Activated T-helper 2 cell treated with anti-CD3 and anti-CD28 coated beads, Interferon-gamma antibody, Interleukin-2, Interleukin-4, amounts not matched to agents 10 μg/mL and 5 μg/mL and 100 μg/mL, durations not matched to agents 14 hours and 24 hours and 36 hours (primary cell): ENCODE data around the gene ZFP3. TPM values are rescaled to one million over a fixed set of nuclear protein-coding genes. Genes with fewer than 3 reads are reported as not detected.
"Not testable (repeated sequence)": the region's sequence is repeated elsewhere in the genome, so short reads cannot be mapped to it uniquely, and the experiment has no call there.

Experiments used
- DNase-seq: peaks from one replicate; pipeline ENCODE4 v3.0.0; 2021; ENCODE audit warnings: low spot score
- H3K27ac Mint-ChIP-seq: one replicate; pipeline ENCODE4 v1.8.0; 2021; ENCODE audit warnings: mixed read lengths
- H3K27me3 Mint-ChIP-seq: one replicate; pipeline ENCODE4 v1.8.0; 2021; ENCODE audit warnings: low read depth, mixed read lengths
- H3K36me3 Mint-ChIP-seq: one replicate; pipeline ENCODE4 v1.8.0; 2021; ENCODE audit warnings: low read depth, mixed read lengths
- H3K4me1 Mint-ChIP-seq: one replicate; pipeline ENCODE4 v1.8.0; 2021; ENCODE audit warnings: low read depth, mixed read lengths
- H3K4me3 Mint-ChIP-seq: one replicate; pipeline ENCODE4 v1.8.0; 2021; ENCODE audit warnings: low read depth, mild to moderate bottlenecking, moderate library complexity, mixed read lengths
- H3K9me3 Mint-ChIP-seq: one replicate; pipeline ENCODE4 v1.8.0; 2021; ENCODE audit warnings: mixed read lengths
- intact Hi-C: fragments of 100-400 bp; cut with micrococcal nuclease; formaldehyde crosslinking; loops from one replicate; pipeline ENCODE4 v1.15.1; 2023
- total RNA-seq: library from RNA; stranded (reverse); gene quantifications from 2 replicates; pipeline ENCODE4 v1.2.3, GENCODE V29; 2022

ZFP3 gene
- total RNA-seq, 1 donor from 2014 or later, result 1.4 TPM

GRCh38 chr17:5045496-5045895, 32.8 kb upstream of the ZFP3 start:
- Mint-ChIP-seq H3K4me1 (peaks cover 37% of the 10 kb centered on the region), H3K27me3 (no peaks in the 10 kb centered on the region), H3K9me3 (peaks cover 5% of the 10 kb centered on the region), H3K27ac (no peak overlapping the region), H3K4me3 (no peak overlapping the region), H3K36me3 (peaks cover 11% of the 10 kb centered on the region)
- no peak for DNase-seq
- intact Hi-C loops, result no loop called here

GRCh38 chr17:5047446-5047845, 30.8 kb upstream of the ZFP3 start:
- peaks cover 30% of the 10 kb centered on the region for H3K4me1 Mint-ChIP-seq
- no peaks in the 10 kb centered on the region for H3K27me3 Mint-ChIP-seq
- H3K9me3 Mint-ChIP-seq, result no peaks in the 10 kb centered on the region
- peaks cover 8% of the 10 kb centered on the region for H3K36me3 Mint-ChIP-seq
- H3K4me3 Mint-ChIP-seq, result no peak overlapping the region
- intact Hi-C loops, result no loop called here
- no peak for DNase-seq
- peak overlapping the region; percentile 18 for H3K27ac Mint-ChIP-seq

- intact Hi-C loops, result no loop called here
- H3K27me3 Mint-ChIP-seq, result no peaks in the 10 kb centered on the region
- H3K27ac Mint-ChIP-seq, result peak overlapping the region; percentile 72
- peaks cover 21% of the 10 kb centered on the region for H3K4me1 Mint-ChIP-seq
- H3K9me3 Mint-ChIP-seq, result no peaks in the 10 kb centered on the region
- H3K36me3 Mint-ChIP-seq, result peaks cover 5% of the 10 kb centered on the region
- no peak overlapping the region for H3K4me3 Mint-ChIP-seq
- peak; percentile 32 for DNase-seq
These were observed 28.9 kb upstream of the ZFP3 start for GRCh38 chr17:5049314-5049841.

GRCh38 chr17:5050278-5050677, 28.0 kb upstream of the ZFP3 start:
- Mint-ChIP-seq H3K9me3 (no peaks in the 10 kb centered on the region), H3K4me1 (peaks cover 19% of the 10 kb centered on the region), H3K27ac (no peak overlapping the region), H3K27me3 (no peaks in the 10 kb centered on the region), H3K36me3 (peaks cover 5% of the 10 kb centered on the region), H3K4me3 (no peak overlapping the region)
- intact Hi-C loops, result no loop called here
- no peak for DNase-seq

GRCh38 chr17:5055543-5055942, 22.7 kb upstream of the ZFP3 start:
- Mint-ChIP-seq H3K4me1 (no peaks in the 10 kb centered on the region), H3K4me3 (no peak overlapping the region), H3K36me3 (no peaks in the 10 kb centered on the region), H3K27ac (no peak overlapping the region), H3K9me3 (no peaks in the 10 kb centered on the region), H3K27me3 (no peaks in the 10 kb centered on the region)
- no peak for DNase-seq
- intact Hi-C loops, result no loop called here

- no peaks in the 10 kb centered on the region for H3K36me3 Mint-ChIP-seq
- H3K4me3 Mint-ChIP-seq, result no peak overlapping the region
- intact Hi-C loops, result no loop called here
- H3K4me1 Mint-ChIP-seq, result peaks cover 4% of the 10 kb centered on the region
- H3K9me3 Mint-ChIP-seq, result no peaks in the 10 kb centered on the region
- H3K27me3 Mint-ChIP-seq, result peaks cover 8% of the 10 kb centered on the region
- no peak overlapping the region for H3K27ac Mint-ChIP-seq
- no peak for DNase-seq
These were observed 13.0 kb upstream of the ZFP3 start for GRCh38 chr17:5065227-5065744.

- H3K27me3 Mint-ChIP-seq, result peaks cover 7% of the 10 kb centered on the region
- H3K9me3 Mint-ChIP-seq, result no peaks in the 10 kb centered on the region
- intact Hi-C loops, result no loop called here
- no peak for DNase-seq
- H3K36me3 Mint-ChIP-seq, result no peaks in the 10 kb centered on the region
- no peaks in the 10 kb centered on the region for H3K4me1 Mint-ChIP-seq
- H3K27ac Mint-ChIP-seq, result no peak overlapping the region
- H3K4me3 Mint-ChIP-seq, result no peak overlapping the region
These were observed 10.0 kb upstream of the ZFP3 start for GRCh38 chr17:5068236-5068635.

- H3K9me3 Mint-ChIP-seq, result no peaks in the 10 kb centered on the region
- H3K36me3 Mint-ChIP-seq, result no peaks in the 10 kb centered on the region
- H3K4me1 Mint-ChIP-seq, result no peaks in the 10 kb centered on the region
- DNase-seq, result no peak
- H3K4me3 Mint-ChIP-seq, result no peak overlapping the region
- H3K27me3 Mint-ChIP-seq, result peaks cover 6% of the 10 kb centered on the region
- intact Hi-C loops, result no loop called here
- no peak overlapping the region for H3K27ac Mint-ChIP-seq
These were observed 8.5 kb upstream of the ZFP3 start for GRCh38 chr17:5069724-5070123.

- H3K27me3 Mint-ChIP-seq, DNase-seq, H3K27ac Mint-ChIP-seq, H3K4me3 Mint-ChIP-seq, intact Hi-C loops: not testable (repeated sequence)
- peaks cover 14% of the 10 kb centered on the region for H3K4me1 Mint-ChIP-seq
- H3K36me3 Mint-ChIP-seq, result peaks cover 16% of the 10 kb centered on the region
- peaks cover 20% of the 10 kb centered on the region for H3K9me3 Mint-ChIP-seq
These were observed 2.8 kb upstream of the ZFP3 start for GRCh38 chr17:5075472-5075871.

GRCh38 chr17:5077275-5077674, 992 bp upstream of the ZFP3 start:
- intact Hi-C loops, H3K27me3 Mint-ChIP-seq, DNase-seq: not testable (repeated sequence)
- Mint-ChIP-seq H3K9me3 (peaks cover 29% of the 10 kb centered on the region), H3K4me1 (peaks cover 14% of the 10 kb centered on the region), H3K4me3 (peak overlapping the region; percentile 86), H3K27ac (peak overlapping the region; percentile 89), H3K36me3 (peaks cover 25% of the 10 kb centered on the region)

- H3K27ac Mint-ChIP-seq, result peak overlapping the region; percentile 89
- H3K4me3 Mint-ChIP-seq, result peak overlapping the region; percentile 86
- intact Hi-C loops, result no loop called here
- H3K4me1 Mint-ChIP-seq, result peaks cover 14% of the 10 kb centered on the region
- peaks cover 34% of the 10 kb centered on the region for H3K9me3 Mint-ChIP-seq
- peaks cover 27% of the 10 kb centered on the region for H3K36me3 Mint-ChIP-seq
- no peaks in the 10 kb centered on the region for H3K27me3 Mint-ChIP-seq
- no peak for DNase-seq
These were observed 524 bp upstream of the ZFP3 start for GRCh38 chr17:5077781-5078105.

GRCh38 chr17:5080591-5080990, 2.3 kb downstream of the ZFP3 start:
- intact Hi-C loops, result no loop called here
- peaks cover 54% of the 10 kb centered on the region for H3K9me3 Mint-ChIP-seq
- peaks cover 47% of the 10 kb centered on the region for H3K36me3 Mint-ChIP-seq
- no peak overlapping the region for H3K4me3 Mint-ChIP-seq
- no peak for DNase-seq
- H3K27ac Mint-ChIP-seq, result no peak overlapping the region
- no peaks in the 10 kb centered on the region for H3K27me3 Mint-ChIP-seq
- peaks cover 14% of the 10 kb centered on the region for H3K4me1 Mint-ChIP-seq

GRCh38 chr17:5092218-5093010, 14.1 kb downstream of the ZFP3 start:
- intact Hi-C loops, result no loop called here
- H3K9me3 Mint-ChIP-seq, result peaks cover 88% of the 10 kb centered on the region
- no peak overlapping the region for H3K27ac Mint-ChIP-seq
- DNase-seq, result no peak
- H3K4me1 Mint-ChIP-seq, result no peaks in the 10 kb centered on the region
- H3K27me3 Mint-ChIP-seq, result peaks cover 11% of the 10 kb centered on the region
- peaks cover 70% of the 10 kb centered on the region for H3K36me3 Mint-ChIP-seq
- no peak overlapping the region for H3K4me3 Mint-ChIP-seq
